AG08396 (cell line): Measurements from ENCODE around the gene PTPN2.

Source experiments
- DNase-seq: peaks from one replicate; pipeline ENCODE4 v3.0.0; 2012; ENCODE audit warnings: low spot score, mixed read lengths

PTPN2 gene

GRCh38 chr18:12745095-12745795, 138.8 kb downstream of the PTPN2 start:
- no peak for DNase-seq

- DNase-seq: peak; percentile 70
Observed at GRCh38 chr18:12744103-12744502, 139.9 kb downstream of the PTPN2 start.

- DNase-seq: peak; percentile 29
Observed at GRCh38 chr18:12742453-12742852, 141.6 kb downstream of the PTPN2 start.
